Erythroblast (primary cell): Measurements from ENCODE around the gene CDC42BPA.

Source experiments
- GATA1 ChIP-seq: IDR thresholded peaks from 2 replicates; pipeline ENCODE4 v1.6.1; 2011; ENCODE audit warnings: low read depth, mild to moderate bottlenecking, control low read depth, low read length, moderate library complexity
- POLR2A ChIP-seq: IDR thresholded peaks from 2 replicates; pipeline ENCODE4 v1.6.1; 2011; ENCODE audit warnings: mild to moderate bottlenecking, low read length

DNA sequence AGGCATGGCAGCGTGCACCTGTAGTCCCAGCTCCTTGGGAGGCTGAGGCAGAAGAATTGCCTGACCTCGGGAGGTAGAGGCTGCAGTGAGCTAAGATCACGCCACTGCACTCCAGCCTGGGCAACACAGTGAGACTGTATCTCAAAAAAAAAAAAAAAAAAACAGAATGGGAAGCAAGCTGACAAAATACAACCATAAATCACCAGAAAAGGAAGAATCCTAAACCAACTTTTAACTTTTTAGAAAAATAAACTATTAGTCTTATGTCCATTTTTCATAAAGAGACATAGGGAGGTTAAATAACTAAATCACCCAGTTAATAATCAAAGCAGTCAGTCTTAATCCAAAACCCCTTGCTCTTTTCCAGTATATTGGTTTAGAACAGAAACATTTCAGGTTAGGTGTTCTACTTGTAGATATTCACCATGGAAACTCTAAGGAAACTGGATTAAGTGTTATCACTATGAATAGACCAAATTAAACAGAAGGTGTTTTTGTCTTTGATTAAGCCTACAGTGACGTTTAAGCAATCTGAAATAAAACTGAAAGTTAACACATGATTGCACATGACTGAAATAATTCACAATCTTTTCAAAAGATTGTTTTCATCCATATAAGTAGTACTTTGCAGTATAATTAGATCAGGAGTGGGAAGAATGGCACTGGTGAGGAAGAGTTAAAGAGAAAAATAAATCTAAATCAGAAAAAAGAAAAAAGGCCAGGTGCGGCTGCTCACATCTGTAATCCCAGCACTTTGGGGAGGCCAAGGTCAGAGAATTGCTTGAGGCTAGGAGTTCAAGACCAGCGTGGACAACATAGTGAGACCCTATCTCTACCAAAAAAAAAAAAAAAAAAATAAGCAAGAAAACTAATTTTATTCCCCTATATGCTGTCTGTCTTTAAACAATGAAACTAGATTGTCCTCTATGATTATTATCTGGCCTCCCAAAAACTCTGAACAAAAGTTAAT lies 9.6 kb downstream of the CDC42BPA start:
- no peak for TF ChIP-seq POLR2A
- no peak for TF ChIP-seq GATA1
